Stimulated activated naive CD8-positive, alpha-beta T cell treated with anti-CD3 and anti-CD28 coated beads, Interleukin-15, Interleukin-2, amounts not matched to agents 100 ng/mL and 50 ng/mL, for 24 hours (primary cell): ENCODE results near the gene CPPED1.
"Not testable (repeated sequence)": the region's sequence is repeated elsewhere in the genome, so short reads cannot be mapped to it uniquely, and the experiment has no call there.

ENCODE experiments used
- H3K27ac Mint-ChIP-seq: one replicate; pipeline ENCODE4 v1.8.0; 2021; ENCODE audit warnings: mild to moderate bottlenecking, mixed read lengths
- H3K27me3 Mint-ChIP-seq: one replicate; pipeline ENCODE4 v1.8.0; 2021; ENCODE audit warnings: mixed read lengths
- H3K36me3 Mint-ChIP-seq: one replicate; pipeline ENCODE4 v1.8.0; 2021; ENCODE audit warnings: low read depth, mixed read lengths
- H3K4me1 Mint-ChIP-seq: one replicate; pipeline ENCODE4 v1.8.0; 2021; ENCODE audit warnings: low read depth, mixed read lengths
- H3K4me3 Mint-ChIP-seq: one replicate; pipeline ENCODE4 v1.8.0; 2021; ENCODE audit warnings: mild to moderate bottlenecking, mixed read lengths
- H3K9me3 Mint-ChIP-seq: one replicate; pipeline ENCODE4 v1.8.0; 2021; ENCODE audit warnings: mixed read lengths

Gene CPPED1

GRCh38 chr16:12803203-12804093 is at the start of gene CPPED1:
TSS of gene CPPED1 (minus strand) at chr16:12803887. CDS start at chr16:12803776, 111 bp downstream.
- Mint-ChIP-seq H3K4me3 (peak within 1 kb of the TSS; percentile 96), H3K9me3 (no peaks in the 10 kb centered on the region), H3K27ac (peak within 1 kb of the TSS; percentile 95), H3K36me3 (peaks cover 6% of the 10 kb centered on the region), H3K27me3 (peaks cover 4% of the 10 kb centered on the region), H3K4me1 (peaks cover 40% of the 10 kb centered on the region)

- no peaks in the 10 kb centered on the region for H3K9me3 Mint-ChIP-seq
- no peaks in the 10 kb centered on the region for H3K36me3 Mint-ChIP-seq
- no peak overlapping the region for H3K27ac Mint-ChIP-seq
- peaks cover 13% of the 10 kb centered on the region for H3K27me3 Mint-ChIP-seq
- H3K4me1 Mint-ChIP-seq, result no peaks in the 10 kb centered on the region
- H3K4me3 Mint-ChIP-seq, result no peak overlapping the region
These were observed 46.5 kb upstream of the CPPED1 start for GRCh38 chr16:12850186-12850585.

GRCh38 chr16:12846592-12846991 is 42.9 kb upstream of the CPPED1 start:
- Mint-ChIP-seq H3K4me3 (no peak overlapping the region), H3K4me1 (no peaks in the 10 kb centered on the region), H3K9me3 (no peaks in the 10 kb centered on the region), H3K27ac (no peak overlapping the region), H3K27me3 (peaks cover 19% of the 10 kb centered on the region), H3K36me3 (no peaks in the 10 kb centered on the region)

GRCh38 chr16:12845282-12845681 is 41.6 kb upstream of the CPPED1 start:
- Mint-ChIP-seq H3K9me3 (peaks cover 4% of the 10 kb centered on the region), H3K27ac (no peak overlapping the region), H3K4me1 (no peaks in the 10 kb centered on the region), H3K27me3 (peaks cover 19% of the 10 kb centered on the region), H3K36me3 (no peaks in the 10 kb centered on the region), H3K4me3 (no peak overlapping the region)

- Mint-ChIP-seq H3K4me3 (no peak overlapping the region), H3K36me3 (no peaks in the 10 kb centered on the region), H3K27ac (no peak overlapping the region), H3K9me3 (peaks cover 4% of the 10 kb centered on the region), H3K4me1 (no peaks in the 10 kb centered on the region), H3K27me3 (peaks cover 27% of the 10 kb centered on the region)
These were observed 34.1 kb upstream of the CPPED1 start for GRCh38 chr16:12837756-12838155.

- peaks cover 4% of the 10 kb centered on the region for H3K9me3 Mint-ChIP-seq
- H3K4me3 Mint-ChIP-seq, result no peak overlapping the region
- peaks cover 30% of the 10 kb centered on the region for H3K27me3 Mint-ChIP-seq
- H3K4me1 Mint-ChIP-seq, result no peaks in the 10 kb centered on the region
- H3K36me3 Mint-ChIP-seq, result no peaks in the 10 kb centered on the region
- no peak overlapping the region for H3K27ac Mint-ChIP-seq
These were observed 33.6 kb upstream of the CPPED1 start for GRCh38 chr16:12837291-12837690.

- no peak overlapping the region for H3K4me3 Mint-ChIP-seq
- H3K27me3 Mint-ChIP-seq, result peaks cover 20% of the 10 kb centered on the region
- H3K36me3 Mint-ChIP-seq, result no peaks in the 10 kb centered on the region
- no peaks in the 10 kb centered on the region for H3K9me3 Mint-ChIP-seq
- H3K27ac Mint-ChIP-seq, result no peak overlapping the region
- no peaks in the 10 kb centered on the region for H3K4me1 Mint-ChIP-seq
These were observed 30.2 kb upstream of the CPPED1 start for GRCh38 chr16:12833926-12834325.

- no peaks in the 10 kb centered on the region for H3K36me3 Mint-ChIP-seq
- H3K27me3 Mint-ChIP-seq, result peaks cover 27% of the 10 kb centered on the region
- H3K27ac Mint-ChIP-seq, result no peak overlapping the region
- H3K4me1 Mint-ChIP-seq, result peaks cover 5% of the 10 kb centered on the region
- no peaks in the 10 kb centered on the region for H3K9me3 Mint-ChIP-seq
- H3K4me3 Mint-ChIP-seq, result no peak overlapping the region
These were observed 25.6 kb upstream of the CPPED1 start for GRCh38 chr16:12829096-12829888.

- no peaks in the 10 kb centered on the region for H3K9me3 Mint-ChIP-seq
- peaks cover 27% of the 10 kb centered on the region for H3K27me3 Mint-ChIP-seq
- H3K4me1 Mint-ChIP-seq, result peaks cover 5% of the 10 kb centered on the region
- no peak overlapping the region for H3K4me3 Mint-ChIP-seq
- H3K36me3 Mint-ChIP-seq, result no peaks in the 10 kb centered on the region
- no peak overlapping the region for H3K27ac Mint-ChIP-seq
These were observed 24.5 kb upstream of the CPPED1 start for GRCh38 chr16:12828206-12828605.

- no peak overlapping the region for H3K27ac Mint-ChIP-seq
- H3K4me1 Mint-ChIP-seq, result peaks cover 5% of the 10 kb centered on the region
These were observed 22.9 kb upstream of the CPPED1 start for GRCh38 chr16:12826559-12826958.

GRCh38 chr16:12819126-12820117 is 15.7 kb upstream of the CPPED1 start:
- H3K27me3 Mint-ChIP-seq, result peaks cover 4% of the 10 kb centered on the region
- peaks cover 12% of the 10 kb centered on the region for H3K4me1 Mint-ChIP-seq
- H3K4me3 Mint-ChIP-seq, result no peak overlapping the region
- no peaks in the 10 kb centered on the region for H3K36me3 Mint-ChIP-seq
- no peak overlapping the region for H3K27ac Mint-ChIP-seq
- H3K9me3 Mint-ChIP-seq, result no peaks in the 10 kb centered on the region

More at GRCh38 chr16:12826559-12826958, 22.9 kb upstream of the CPPED1 start:
- Mint-ChIP-seq H3K4me3 (no peak overlapping the region), H3K36me3 (no peaks in the 10 kb centered on the region), H3K9me3 (no peaks in the 10 kb centered on the region), H3K27me3 (peaks cover 22% of the 10 kb centered on the region)

- no peak overlapping the region for H3K4me3 Mint-ChIP-seq
- H3K4me1 Mint-ChIP-seq, result peaks cover 12% of the 10 kb centered on the region
- peak overlapping the region; percentile 32 for H3K27ac Mint-ChIP-seq
- H3K9me3 Mint-ChIP-seq, result no peaks in the 10 kb centered on the region
- H3K36me3 Mint-ChIP-seq, result no peaks in the 10 kb centered on the region
- peaks cover 4% of the 10 kb centered on the region for H3K27me3 Mint-ChIP-seq
These were observed 14.6 kb upstream of the CPPED1 start for GRCh38 chr16:12818326-12818725.

- not testable (repeated sequence) for H3K9me3 Mint-ChIP-seq, H3K4me3 Mint-ChIP-seq, H3K36me3 Mint-ChIP-seq, H3K27me3 Mint-ChIP-seq, H3K27ac Mint-ChIP-seq
- H3K4me1 Mint-ChIP-seq, result peaks cover 12% of the 10 kb centered on the region
These were observed 13.1 kb upstream of the CPPED1 start for GRCh38 chr16:12816791-12817214.

GRCh38 chr16:12815361-12815760 is 11.7 kb upstream of the CPPED1 start:
- Mint-ChIP-seq H3K27ac (no peak overlapping the region), H3K27me3 (peaks cover 4% of the 10 kb centered on the region), H3K4me1 (peaks cover 12% of the 10 kb centered on the region), H3K4me3 (no peak overlapping the region), H3K9me3 (no peaks in the 10 kb centered on the region), H3K36me3 (no peaks in the 10 kb centered on the region)
